Progenitor cell of endocrine pancreas (in vitro differentiated cells): ENCODE measurements around the gene SSTR3. TPM values are rescaled to one million over a fixed set of nuclear protein-coding genes. Genes with fewer than 3 reads are reported as not detected.

Experiments used
- DNase-seq: peaks from one replicate; pipeline ENCODE4 v3.0.0; 2021; ENCODE audit warnings: low spot score; ENCODE audit not compliant: unreplicated experiment
- H3K27ac Mint-ChIP-seq: 2 replicates; pipeline ENCODE4 v1.8.0; 2021; ENCODE audit warnings: mild to moderate bottlenecking, moderate library complexity, mixed read lengths
- H3K27me3 Mint-ChIP-seq: 2 replicates; pipeline ENCODE4 v1.8.0; 2021; ENCODE audit warnings: mixed read lengths
- H3K36me3 Mint-ChIP-seq: 2 replicates; pipeline ENCODE4 v1.8.0; 2022; ENCODE audit warnings: mixed read lengths; ENCODE audit not compliant: insufficient read depth
- H3K4me1 Mint-ChIP-seq: 2 replicates; pipeline ENCODE4 v1.8.0; 2021; ENCODE audit warnings: low read depth, mixed read lengths
- H3K4me3 Mint-ChIP-seq: 2 replicates; pipeline ENCODE4 v1.8.0; 2021; ENCODE audit warnings: low read depth, mild to moderate bottlenecking, moderate library complexity, mixed read lengths
- H3K9me3 Mint-ChIP-seq: 2 replicates; pipeline ENCODE4 v1.8.0; 2021; ENCODE audit warnings: low read depth, mixed read lengths
- total RNA-seq: library from RNA; stranded (reverse); gene quantifications from 2 replicates; pipeline ENCODE4 v1.2.1, GENCODE V29; 2021
- TF ChIP-seq, protein P1 (sequence below): fragments of 200-600 bp; sonication (generic); IDR thresholded peaks from one replicate; pipeline ENCODE4 v1.5.0; 2021; ENCODE audit warnings: antibody characterized with exemption, mild to moderate bottlenecking; ENCODE audit not compliant: unreplicated experiment

The SSTR3 gene
- total RNA-seq, 1 donor from 2014 or later, result 1.9 TPM

DNA sequence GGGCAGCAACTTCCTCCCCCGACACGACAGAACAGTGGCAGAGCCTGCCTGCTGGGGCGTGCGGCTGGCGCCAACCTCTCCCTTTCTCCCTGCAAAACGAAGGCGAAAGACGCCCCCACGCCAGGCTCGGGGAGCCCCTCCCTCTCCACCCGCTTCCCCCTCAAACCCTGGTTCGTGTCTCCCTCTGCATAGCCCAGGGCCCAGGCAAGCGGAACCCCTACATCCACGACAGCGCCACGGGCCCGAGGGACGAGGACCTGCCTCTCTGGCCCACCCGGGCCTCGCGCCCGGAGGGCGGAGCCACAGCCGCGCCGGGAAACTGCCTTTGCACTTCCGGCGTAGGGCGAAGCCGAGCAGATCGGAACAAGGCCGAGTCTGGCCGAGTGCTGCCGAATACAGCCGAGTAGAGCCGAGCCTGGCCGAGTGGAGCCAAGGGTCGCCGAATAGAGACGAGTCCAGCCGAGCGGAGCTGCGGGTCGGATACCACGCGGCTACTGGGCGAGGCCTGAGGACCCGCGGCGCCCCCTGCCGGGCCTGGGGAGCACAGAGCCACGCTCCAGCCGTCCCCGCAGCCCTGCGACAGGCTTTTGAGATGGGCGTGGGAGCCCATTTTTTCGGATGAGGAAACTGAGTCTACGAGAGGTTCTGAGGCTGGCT is 13.0 kb downstream of the SSTR3 start:
- H3K4me1 Mint-ChIP-seq, result peaks cover 11% of the 10 kb centered on the region
- no peaks in the 10 kb centered on the region for H3K27me3 Mint-ChIP-seq
- H3K9me3 Mint-ChIP-seq, result peaks cover 4% of the 10 kb centered on the region
- H3K36me3 Mint-ChIP-seq, result peaks cover 4% of the 10 kb centered on the region
- peak overlapping the region; percentile 81 for H3K4me3 Mint-ChIP-seq
- TF ChIP-seq, protein P1, sequence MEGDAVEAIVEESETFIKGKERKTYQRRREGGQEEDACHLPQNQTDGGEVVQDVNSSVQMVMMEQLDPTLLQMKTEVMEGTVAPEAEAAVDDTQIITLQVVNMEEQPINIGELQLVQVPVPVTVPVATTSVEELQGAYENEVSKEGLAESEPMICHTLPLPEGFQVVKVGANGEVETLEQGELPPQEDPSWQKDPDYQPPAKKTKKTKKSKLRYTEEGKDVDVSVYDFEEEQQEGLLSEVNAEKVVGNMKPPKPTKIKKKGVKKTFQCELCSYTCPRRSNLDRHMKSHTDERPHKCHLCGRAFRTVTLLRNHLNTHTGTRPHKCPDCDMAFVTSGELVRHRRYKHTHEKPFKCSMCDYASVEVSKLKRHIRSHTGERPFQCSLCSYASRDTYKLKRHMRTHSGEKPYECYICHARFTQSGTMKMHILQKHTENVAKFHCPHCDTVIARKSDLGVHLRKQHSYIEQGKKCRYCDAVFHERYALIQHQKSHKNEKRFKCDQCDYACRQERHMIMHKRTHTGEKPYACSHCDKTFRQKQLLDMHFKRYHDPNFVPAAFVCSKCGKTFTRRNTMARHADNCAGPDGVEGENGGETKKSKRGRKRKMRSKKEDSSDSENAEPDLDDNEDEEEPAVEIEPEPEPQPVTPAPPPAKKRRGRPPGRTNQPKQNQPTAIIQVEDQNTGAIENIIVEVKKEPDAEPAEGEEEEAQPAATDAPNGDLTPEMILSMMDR, result peak; percentile 96
- peak; percentile 100 for DNase-seq
- peak overlapping the region; percentile 90 for H3K27ac Mint-ChIP-seq

DNA sequence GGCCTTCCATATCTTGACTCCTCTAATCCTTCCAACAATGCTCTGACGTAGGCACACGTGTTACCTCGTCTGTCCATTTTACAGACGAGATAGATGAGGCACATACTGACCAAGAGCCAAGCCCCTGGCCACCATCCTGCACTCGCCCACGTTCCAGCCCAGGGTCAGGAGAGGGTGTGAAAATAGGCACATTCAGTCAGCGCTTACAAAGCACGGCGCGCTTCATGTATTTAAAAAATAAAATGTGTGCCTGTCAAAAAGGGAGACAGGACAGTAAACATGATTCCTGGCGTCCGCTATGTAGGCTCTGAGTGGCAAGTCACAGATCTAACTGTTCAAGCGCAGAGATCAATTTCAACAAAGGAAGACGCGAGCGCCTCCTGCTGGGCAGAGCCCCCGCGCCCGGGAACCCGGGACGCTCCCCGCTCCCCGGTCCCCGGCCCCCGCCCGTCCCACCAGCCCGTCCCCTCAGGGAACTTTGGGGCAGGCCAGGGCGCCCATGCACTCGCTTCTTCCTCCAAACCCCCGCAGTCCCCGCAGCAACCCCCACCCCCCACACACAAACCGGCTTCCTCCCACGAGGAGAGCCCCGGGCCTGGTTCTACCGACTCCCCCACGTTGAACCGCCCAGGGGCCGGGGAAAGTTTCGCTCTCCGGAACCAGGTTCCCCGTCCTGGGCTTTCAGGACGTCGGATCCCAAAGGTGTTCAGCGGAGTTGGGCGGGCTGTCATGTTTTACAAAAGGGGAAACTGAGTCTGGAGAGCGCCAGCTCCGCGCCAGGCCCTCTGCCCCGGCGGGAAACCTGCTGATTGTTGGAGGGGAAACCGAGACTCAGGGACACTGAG is 13.8 kb downstream of the SSTR3 start:
- peaks cover 6% of the 10 kb centered on the region for H3K9me3 Mint-ChIP-seq
- H3K4me3 Mint-ChIP-seq, result peak overlapping the region; percentile 81
- peak; percentile 81 for DNase-seq
- peak overlapping the region; percentile 90 for H3K27ac Mint-ChIP-seq
- H3K36me3 Mint-ChIP-seq, result peaks cover 6% of the 10 kb centered on the region
- H3K4me1 Mint-ChIP-seq, result peaks cover 11% of the 10 kb centered on the region
- no peaks in the 10 kb centered on the region for H3K27me3 Mint-ChIP-seq
- TF ChIP-seq, protein P1, result peak; percentile 92

DNA sequence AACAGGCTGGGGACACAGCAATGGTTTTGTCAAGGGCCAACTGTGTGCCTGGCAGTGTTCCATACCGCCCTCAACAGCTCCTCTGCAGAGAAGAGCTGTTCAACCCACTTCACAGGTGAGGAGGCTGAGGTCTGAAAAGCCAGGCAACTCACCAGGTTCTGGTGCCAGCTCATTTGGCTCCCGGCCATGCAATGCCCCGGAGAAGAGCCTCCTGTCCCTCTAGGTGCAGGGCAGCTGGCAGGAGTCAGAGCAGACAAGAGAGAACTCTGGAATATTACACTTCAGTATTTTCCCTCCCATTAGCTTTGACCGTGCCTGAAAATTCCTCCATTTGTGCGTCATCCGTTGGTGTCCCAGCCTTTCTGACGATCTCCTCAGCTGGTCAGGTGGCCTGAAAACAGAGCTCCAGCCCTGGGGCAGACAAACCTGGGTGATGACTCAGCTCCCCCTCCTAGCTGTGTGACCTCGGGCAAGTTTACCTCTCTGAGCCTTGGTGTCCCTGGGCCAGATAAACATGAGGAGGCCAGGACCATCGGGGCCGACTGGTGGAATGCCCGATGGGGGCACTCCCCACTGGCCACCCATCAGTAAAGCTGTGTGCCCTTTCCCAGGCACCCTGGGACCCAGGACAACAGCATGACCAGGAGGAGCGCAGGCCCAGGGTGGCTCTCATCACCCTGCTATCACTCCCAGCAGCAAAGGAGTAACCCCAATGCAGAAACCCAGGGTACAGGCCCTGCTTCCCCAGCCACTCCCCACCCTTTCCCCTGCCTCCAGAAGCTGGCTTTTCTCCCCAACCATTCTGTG is 14.6 kb downstream of the SSTR3 start:
- H3K27me3 Mint-ChIP-seq, result no peaks in the 10 kb centered on the region
- H3K27ac Mint-ChIP-seq, result peak overlapping the region; percentile 62
- peak overlapping the region; percentile 81 for H3K4me3 Mint-ChIP-seq
- H3K36me3 Mint-ChIP-seq, result peaks cover 8% of the 10 kb centered on the region
- TF ChIP-seq, protein P1, result no peak
- H3K9me3 Mint-ChIP-seq, result peaks cover 8% of the 10 kb centered on the region
- H3K4me1 Mint-ChIP-seq, result peaks cover 11% of the 10 kb centered on the region
- DNase-seq, result no peak

DNA sequence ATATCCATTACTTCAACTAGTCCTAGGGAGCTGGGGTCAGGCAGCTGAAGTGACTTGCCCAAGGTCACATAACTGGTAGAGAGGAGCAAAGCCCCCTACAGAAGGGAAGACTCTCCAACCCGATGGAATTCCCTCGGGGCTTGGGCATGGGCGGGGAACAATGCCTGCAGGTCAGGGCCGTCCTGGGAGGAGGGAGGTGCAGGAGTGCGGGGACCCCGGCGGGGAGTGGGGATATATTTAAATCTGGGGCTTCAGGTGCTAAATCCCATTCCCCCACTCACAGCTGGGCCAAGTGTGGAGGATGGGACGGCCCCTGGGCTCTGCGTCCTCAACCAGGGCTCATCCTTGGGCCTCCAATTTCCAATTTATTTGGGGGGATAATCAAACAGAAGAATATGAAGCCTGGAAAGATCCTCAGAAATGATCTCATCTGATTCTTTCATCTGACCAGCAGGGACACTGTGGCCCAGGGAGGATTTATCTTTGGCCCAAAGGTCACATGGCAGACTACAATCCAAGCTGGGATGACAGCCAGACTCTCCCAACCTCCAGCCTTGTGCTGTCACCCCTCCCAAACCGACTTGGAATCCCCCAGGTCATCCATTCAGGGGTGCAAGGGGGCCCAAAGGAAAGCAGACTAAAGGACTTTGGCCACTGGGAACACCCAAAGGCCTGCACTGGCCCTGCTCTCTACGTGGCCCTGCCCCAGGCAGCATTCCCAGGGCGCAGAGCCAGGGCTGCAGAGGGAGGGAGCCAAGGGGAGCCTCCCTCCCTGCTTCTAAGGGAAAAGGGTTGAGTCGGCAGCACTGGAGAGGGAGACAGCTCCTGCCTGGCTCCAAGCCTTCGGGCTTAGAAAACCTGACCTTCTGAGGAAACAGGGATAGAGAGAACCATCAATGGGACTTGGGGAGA is 15.5 kb downstream of the SSTR3 start:
- Mint-ChIP-seq H3K9me3 (peaks cover 14% of the 10 kb centered on the region), H3K4me1 (peaks cover 11% of the 10 kb centered on the region), H3K27ac (no peak overlapping the region), H3K27me3 (no peaks in the 10 kb centered on the region), H3K36me3 (peaks cover 9% of the 10 kb centered on the region), H3K4me3 (peak overlapping the region; percentile 9)
- TF ChIP-seq, protein P1, result no peak
- DNase-seq, result no peak
